ENCODE measurements around the gene MAD1L1.

GRCh38 chr7:2144926-2145325 lies 87.8 kb downstream of the MAD1L1 start:
- TF ChIP-seq CTCF (IDR thresholded peaks at IDR 0.05) (no peak), POLR2A (IDR thresholded peaks at IDR 0.05) (no peak)
